ENCODE data around the gene XRN2. TPM values are rescaled to one million over a fixed set of nuclear protein-coding genes. Genes with fewer than 3 reads are reported as not detected.

XRN2 gene
- total RNA-seq, 4 donors from 2014 or later = 41.3 to 51.0 (median 46.4) TPM

DNA sequence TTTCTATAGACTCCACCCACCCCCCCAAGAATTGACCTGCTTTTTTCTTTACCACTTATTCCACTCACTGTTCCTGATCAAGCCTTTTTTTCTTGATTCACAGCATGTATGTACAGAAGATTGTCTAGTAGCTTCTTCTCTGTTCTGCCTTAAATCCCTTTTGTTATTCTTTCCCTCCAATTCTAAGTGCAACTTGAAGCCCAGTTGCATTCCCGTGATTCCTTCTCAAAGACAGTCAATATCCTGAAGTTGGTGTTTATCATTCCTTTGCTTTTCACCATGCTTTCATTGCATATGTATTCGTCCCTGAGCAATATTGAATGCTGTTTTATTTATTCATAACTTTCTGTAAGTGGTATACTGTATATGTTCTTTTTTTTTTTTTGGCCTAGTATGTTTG is 21.0 kb downstream of the XRN2 start:
- Histone ChIP-seq H3K4me3 (no peak overlapping the region), H3K36me3 (peaks cover 8% of the 10 kb centered on the region), H3K27me3 (no peaks in the 10 kb centered on the region), H3K27ac (no peak overlapping the region), H3K4me1 (peaks cover 33% of the 10 kb centered on the region), H3K9me3 (peaks cover 18% of the 10 kb centered on the region)
- 84% methylated on average over 2 of the region's 2 CpGs for WGBS
- TF ChIP-seq, protein P1, sequence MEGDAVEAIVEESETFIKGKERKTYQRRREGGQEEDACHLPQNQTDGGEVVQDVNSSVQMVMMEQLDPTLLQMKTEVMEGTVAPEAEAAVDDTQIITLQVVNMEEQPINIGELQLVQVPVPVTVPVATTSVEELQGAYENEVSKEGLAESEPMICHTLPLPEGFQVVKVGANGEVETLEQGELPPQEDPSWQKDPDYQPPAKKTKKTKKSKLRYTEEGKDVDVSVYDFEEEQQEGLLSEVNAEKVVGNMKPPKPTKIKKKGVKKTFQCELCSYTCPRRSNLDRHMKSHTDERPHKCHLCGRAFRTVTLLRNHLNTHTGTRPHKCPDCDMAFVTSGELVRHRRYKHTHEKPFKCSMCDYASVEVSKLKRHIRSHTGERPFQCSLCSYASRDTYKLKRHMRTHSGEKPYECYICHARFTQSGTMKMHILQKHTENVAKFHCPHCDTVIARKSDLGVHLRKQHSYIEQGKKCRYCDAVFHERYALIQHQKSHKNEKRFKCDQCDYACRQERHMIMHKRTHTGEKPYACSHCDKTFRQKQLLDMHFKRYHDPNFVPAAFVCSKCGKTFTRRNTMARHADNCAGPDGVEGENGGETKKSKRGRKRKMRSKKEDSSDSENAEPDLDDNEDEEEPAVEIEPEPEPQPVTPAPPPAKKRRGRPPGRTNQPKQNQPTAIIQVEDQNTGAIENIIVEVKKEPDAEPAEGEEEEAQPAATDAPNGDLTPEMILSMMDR (IDR thresholded peaks at IDR 0.05) = no peak
- TF ChIP-seq POLR2AphosphoS5 (IDR thresholded peaks at IDR 0.05) (no peak), POLR2A (IDR thresholded peaks at IDR 0.05) (no peak), EP300 (IDR thresholded peaks at IDR 0.05) (no peak)
- no peak for DNase-seq (ENCODE audit: low spot score in 2 of 2)

DNA sequence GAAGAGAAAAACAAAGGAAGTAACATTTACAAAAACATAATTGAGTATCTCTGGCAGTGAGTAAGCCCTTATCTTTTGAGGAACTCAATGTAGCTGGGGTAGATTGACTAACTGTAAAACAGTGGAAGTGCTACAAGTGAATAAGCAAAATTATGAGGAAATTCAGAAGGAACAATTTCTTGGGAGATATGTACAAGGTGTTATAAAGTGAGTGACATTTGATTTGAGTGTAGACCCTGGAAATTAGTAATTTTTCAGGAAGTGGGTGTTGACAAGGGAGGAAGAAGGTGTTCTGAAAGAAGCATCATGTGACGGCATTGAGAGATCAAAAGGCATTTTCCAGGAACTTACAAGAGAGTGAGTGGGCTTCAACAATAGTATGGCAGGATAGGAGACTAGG is 22.2 kb downstream of the XRN2 start:
- Histone ChIP-seq H3K36me3 (peaks cover 13% of the 10 kb centered on the region), H3K4me1 (peaks cover 33% of the 10 kb centered on the region), H3K27me3 (no peaks in the 10 kb centered on the region), H3K27ac (no peak overlapping the region), H3K9me3 (peaks cover 13% of the 10 kb centered on the region), H3K4me3 (no peak overlapping the region)
- no peak for DNase-seq (ENCODE audit: low spot score in 2 of 2)
- WGBS = 86% methylated on average over 1 of the region's 1 CpG
- no peak for TF ChIP-seq EP300 (IDR thresholded peaks at IDR 0.05)
- TF ChIP-seq, protein P1 (IDR thresholded peaks at IDR 0.05) = no peak
- no peak for TF ChIP-seq POLR2A (IDR thresholded peaks at IDR 0.05)
- no peak for TF ChIP-seq POLR2AphosphoS5 (IDR thresholded peaks at IDR 0.05)

DNA sequence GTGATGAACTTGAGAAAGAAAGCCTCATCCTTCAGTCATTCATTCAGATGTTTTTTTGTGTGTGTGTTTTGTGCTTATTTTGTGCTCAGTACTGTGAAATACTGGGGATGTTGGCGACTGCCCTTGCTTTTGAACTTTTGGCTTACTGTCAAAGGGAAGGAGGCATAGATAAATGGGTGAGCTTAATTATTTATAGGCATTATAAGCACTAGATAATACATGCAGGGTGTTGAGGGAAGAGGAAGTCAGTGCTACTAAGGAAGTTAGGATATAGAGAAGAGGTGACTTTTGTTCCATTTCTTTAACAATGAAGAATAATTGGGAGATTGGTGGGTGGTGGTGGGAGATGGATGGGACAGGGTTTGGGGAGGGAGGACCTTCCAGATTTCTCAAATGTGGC is 23.6 kb downstream of the XRN2 start:
- H3K27ac ChIP-seq = no peak overlapping the region
- peaks cover 33% of the 10 kb centered on the region for H3K4me1 ChIP-seq
- no peak overlapping the region for H3K4me3 ChIP-seq
- TF ChIP-seq, protein P1 (IDR thresholded peaks at IDR 0.05) = no peak
- TF ChIP-seq EP300 (IDR thresholded peaks at IDR 0.05) (no peak), POLR2A (IDR thresholded peaks at IDR 0.05) (no peak), POLR2AphosphoS5 (IDR thresholded peaks at IDR 0.05) (no peak)
- H3K9me3 ChIP-seq = peaks cover 8% of the 10 kb centered on the region
- no peak for DNase-seq (ENCODE audit: low spot score in 2 of 2)
- 58% methylated on average over 1 of the region's 1 CpG for WGBS
- H3K36me3 ChIP-seq = peaks cover 19% of the 10 kb centered on the region
- H3K27me3 ChIP-seq = no peaks in the 10 kb centered on the region

DNA sequence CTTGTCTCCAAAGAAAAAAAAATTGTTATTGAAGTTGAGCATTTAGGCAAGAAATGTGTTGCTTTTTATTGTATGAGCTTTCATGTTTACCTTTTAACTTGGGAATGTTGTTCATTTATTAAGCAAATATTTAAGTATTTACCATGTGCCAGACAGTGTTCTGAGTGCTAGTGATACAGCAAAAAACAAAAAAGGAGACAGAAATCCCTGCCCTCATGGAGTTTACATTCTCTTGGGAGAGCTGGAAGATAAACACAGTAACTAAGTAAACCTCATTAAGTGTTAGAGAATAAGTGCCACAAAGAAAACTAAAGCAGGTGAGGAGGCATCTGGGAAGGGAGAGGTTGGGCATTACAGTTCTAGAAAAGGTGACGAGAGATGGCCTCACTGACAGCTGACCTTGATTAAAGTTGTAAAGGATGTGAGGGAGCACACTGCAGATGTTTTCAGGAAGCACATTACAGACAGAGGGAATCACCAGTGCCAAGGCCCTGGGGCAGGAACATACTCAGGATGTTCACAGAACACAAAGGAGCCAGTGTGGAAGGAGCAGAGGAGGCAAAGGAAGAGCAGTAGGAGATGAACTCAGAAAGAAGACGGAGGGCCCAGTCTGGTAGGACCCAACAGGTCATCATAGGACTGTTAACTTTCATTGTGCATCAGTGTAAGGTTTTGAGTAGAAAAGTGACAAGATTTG is 33.5 kb downstream of the XRN2 start:
- Histone ChIP-seq H3K4me3 (no peak overlapping the region), H3K4me1 (no peaks in the 10 kb centered on the region), H3K27ac (no peak overlapping the region), H3K9me3 (no peaks in the 10 kb centered on the region), H3K27me3 (no peaks in the 10 kb centered on the region), H3K36me3 (peaks cover 86% of the 10 kb centered on the region)
- TF ChIP-seq POLR2AphosphoS5 (IDR thresholded peaks at IDR 0.05) = no peak
- TF ChIP-seq EP300 (IDR thresholded peaks at IDR 0.05) = no peak
- no peak for TF ChIP-seq POLR2A (IDR thresholded peaks at IDR 0.05)
- TF ChIP-seq, protein P1 (IDR thresholded peaks at IDR 0.05) = no peak
- WGBS = 93% methylated on average over 2 of the region's 2 CpGs
- no peak for DNase-seq (ENCODE audit: low spot score in 2 of 2)

DNA sequence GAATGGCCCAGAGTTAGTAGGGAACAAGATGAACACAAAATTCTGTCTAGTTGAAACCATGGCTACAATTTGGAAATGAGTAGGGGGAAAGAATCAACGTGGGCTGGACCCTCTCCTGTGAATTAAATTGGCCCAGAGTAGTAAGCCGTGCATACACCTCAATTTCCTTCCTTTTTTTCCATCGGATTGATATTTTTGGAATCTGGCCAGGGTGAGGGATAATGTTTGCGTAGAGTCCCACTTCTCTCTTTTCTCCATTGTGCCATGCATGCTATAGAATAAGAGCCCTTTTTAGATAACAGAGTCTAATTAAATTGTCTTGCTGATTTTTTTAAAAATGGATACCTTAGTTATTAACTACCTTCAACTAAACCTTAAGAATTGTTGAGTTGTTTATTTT is 35.2 kb downstream of the XRN2 start:
- H3K9me3 ChIP-seq = no peaks in the 10 kb centered on the region
- WGBS = 82% methylated on average over 4 of the region's 4 CpGs
- peaks cover 82% of the 10 kb centered on the region for H3K36me3 ChIP-seq
- H3K27ac ChIP-seq = no peak overlapping the region
- H3K4me1 ChIP-seq = no peaks in the 10 kb centered on the region
- H3K4me3 ChIP-seq = no peak overlapping the region
- TF ChIP-seq EP300 (IDR thresholded peaks at IDR 0.05) (no peak), POLR2A (IDR thresholded peaks at IDR 0.05) (no peak), POLR2AphosphoS5 (IDR thresholded peaks at IDR 0.05) (no peak)
- TF ChIP-seq, protein P1 (IDR thresholded peaks at IDR 0.05) = no peak
- no peaks in the 10 kb centered on the region for H3K27me3 ChIP-seq
- DNase-seq (ENCODE audit: low spot score in 2 of 2) = no peak
